ENCODE results near the gene POLR2I.
"Not testable (repeated sequence)": the region's sequence is repeated elsewhere in the genome, so short reads cannot be mapped to it uniquely, and the experiment has no call there.

POLR2I gene

DNA sequence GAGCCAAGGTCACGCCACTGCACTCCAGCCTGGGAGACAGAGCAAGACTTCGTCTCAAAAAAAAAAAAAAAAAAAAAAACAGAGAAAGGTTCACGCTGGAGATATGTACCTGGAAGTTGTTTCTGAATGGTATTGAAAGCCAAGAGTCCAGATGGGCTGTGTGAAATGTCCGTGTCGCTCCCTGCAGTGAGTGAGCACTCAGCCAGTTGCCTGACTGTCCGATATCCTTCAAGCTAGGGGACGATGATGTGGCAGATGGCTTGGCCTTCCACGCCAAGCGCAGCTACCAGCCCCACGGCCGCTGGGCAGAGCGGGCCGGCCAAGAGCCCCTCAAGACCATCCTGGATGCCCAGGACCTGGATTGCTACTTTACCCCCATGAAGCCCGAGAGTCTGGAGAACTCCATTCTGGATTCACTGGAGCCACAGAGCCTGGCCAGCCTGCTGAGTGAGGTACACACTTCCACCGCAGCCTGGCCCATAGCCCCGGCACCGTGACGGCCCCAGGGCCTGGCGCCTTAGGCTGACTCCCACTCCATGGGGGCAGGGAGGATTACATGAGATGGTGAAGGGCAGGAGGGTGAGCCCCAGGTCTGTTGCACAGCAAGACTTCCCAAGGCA is 15.4 kb downstream of the POLR2I start:
- no peak for DNase-seq

GRCh38 chr19:36097036-36097435 is 17.6 kb downstream of the POLR2I start:
- DNase-seq = no peak

DNA sequence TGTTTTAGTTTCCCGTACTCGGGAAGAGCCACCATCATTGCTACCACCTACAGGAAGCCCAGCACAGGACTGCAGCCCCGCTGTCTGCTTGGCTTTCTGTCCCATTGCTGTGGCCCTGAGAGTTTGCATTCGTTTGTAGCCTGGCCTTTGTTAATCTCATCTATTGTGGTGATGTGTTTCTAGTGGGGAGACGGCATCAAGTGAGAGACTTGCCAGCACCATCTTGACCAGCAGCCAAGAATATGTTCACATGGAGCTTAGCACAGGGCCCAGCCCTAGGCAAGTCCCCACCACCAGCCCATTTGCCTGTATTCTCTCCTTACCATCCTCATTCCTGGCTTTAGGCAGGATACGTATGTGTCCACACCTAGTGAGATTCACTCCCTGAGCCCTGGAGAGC is 21.0 kb downstream of the POLR2I start:
- no peak for DNase-seq

GRCh38 chr19:36093146-36093662 is 21.5 kb downstream of the POLR2I start:
- no peak for DNase-seq

- DNase-seq = no peak
Observed at GRCh38 chr19:36092566-36092965, 22.1 kb downstream of the POLR2I start.

- DNase-seq = no peak
Observed at GRCh38 chr19:36090910-36091695, 23.6 kb downstream of the POLR2I start.

DNA sequence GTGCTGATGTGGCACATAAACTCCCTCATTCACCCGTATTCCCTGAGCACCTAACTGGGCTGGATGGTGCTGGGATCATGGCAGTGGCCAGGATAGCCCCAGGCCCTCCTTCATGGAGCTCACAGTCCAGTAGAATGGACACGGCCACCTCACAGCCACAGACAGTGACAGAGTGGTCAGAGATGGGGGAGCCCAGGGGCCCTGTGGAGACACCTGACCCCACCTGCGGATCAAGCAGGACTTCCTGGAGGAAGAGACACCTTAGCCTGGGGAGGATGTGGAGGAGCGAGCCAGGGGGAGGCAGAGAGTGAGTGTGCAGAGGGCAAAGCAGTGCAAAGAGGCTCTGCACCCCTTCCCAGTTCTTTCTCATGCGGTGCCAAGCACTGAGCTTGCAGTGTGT is 24.8 kb downstream of the POLR2I start:
- no peak for DNase-seq

DNA sequence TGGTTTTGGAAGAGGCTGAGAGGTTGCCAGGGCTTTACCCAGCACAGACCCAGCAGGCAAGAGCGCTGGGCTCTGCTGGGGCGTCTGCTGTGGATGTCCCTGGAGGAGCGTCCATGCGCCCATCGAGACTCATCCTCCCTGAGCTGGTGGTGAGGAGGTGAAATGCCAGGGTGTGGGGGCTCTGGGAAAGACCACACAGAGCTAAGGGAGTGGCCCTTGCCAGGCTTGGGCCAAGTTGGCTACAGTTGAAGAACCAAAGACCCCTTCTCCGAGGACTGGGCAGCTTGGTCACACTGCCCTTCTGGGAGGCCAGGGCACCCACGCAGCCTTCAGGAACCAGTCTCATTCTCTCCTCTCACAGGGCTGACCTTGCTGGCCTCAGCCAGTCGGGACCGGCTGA is 28.3 kb downstream of the POLR2I start:
- DNase-seq = no peak

GRCh38 chr19:36084231-36085009 is 30.3 kb downstream of the POLR2I start:
- DNase-seq = no peak

- DNase-seq = no peak
Observed at GRCh38 chr19:36082916-36083315, 31.8 kb downstream of the POLR2I start.

DNA sequence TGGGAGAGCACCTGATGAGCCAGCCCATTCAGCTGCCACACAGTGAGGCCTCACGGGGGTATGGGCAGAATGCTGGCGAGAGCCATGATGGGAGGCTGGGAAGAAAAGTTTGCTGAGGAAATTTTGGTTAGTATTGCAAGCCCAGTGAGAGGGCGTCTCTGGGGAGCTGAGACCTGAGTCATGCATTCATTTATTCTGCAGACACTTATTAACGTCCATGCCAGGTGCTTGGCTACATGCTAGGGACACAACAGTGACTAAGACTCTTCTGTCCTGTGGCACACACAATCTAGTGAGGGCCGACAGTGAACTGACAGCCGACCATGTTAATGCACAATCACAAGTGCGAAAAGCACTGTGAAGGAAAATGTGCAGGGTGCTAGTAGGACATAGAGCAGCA is 32.8 kb downstream of the POLR2I start:
- DNase-seq = no peak

GRCh38 chr19:36081385-36081784 is 33.3 kb downstream of the POLR2I start:
- no peak for DNase-seq

DNA sequence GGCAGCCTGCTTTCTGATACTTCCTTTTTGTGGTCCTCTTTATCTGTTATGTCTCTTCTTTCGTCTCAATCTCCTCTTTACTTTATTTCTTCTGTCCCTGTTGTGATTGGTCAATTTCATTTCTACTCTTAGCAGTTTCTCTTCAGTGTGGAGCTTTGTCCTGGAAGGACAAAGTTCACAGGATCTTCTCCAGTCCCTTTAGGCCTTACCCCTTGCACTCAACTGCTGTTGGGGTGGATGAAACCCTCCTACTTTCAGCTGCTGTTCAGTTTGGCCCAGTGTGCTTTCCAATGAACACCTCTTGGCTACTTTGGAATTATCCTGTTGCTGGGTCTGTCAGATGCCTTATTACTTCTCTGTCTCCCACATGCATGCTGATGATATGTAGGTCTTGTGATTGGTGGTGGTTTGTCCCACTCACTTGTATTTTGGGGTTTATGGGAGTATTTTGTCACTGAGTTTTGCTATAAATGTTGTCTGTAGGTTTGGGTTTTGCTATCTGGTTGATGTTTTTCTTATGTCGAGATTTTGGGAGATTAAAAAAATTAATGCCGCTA is 35.2 kb downstream of the POLR2I start:
- no peak for DNase-seq

- no peak for DNase-seq
Observed at GRCh38 chr19:36073121-36073876, 41.4 kb downstream of the POLR2I start.

GRCh38 chr19:36072081-36072480 is 42.6 kb downstream of the POLR2I start:
- DNase-seq = no peak

- not testable (repeated sequence) for DNase-seq
Observed at GRCh38 chr19:36068810-36069499, 45.7 kb downstream of the POLR2I start.

DNA sequence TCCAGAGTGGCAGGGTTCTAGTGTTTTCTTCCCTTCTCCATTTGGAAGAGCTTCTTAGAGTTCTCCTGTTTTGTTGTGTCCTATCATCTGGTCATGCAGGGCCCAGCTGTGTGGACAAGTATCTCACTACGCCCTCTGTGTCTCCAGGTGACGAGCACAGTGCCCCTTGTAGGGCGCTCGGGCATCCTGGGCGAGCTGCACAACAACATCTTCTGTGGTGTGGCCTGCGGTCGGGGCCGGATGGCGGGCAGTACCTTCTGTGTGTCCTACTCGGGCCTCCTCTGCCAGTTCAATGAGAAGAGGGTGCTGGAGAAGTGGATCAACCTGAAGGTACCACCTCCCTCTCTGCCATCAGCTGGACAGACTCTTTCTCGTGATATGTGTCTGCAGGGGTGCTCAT is 47.0 kb downstream of the POLR2I start:
- no peak for DNase-seq

DNA sequence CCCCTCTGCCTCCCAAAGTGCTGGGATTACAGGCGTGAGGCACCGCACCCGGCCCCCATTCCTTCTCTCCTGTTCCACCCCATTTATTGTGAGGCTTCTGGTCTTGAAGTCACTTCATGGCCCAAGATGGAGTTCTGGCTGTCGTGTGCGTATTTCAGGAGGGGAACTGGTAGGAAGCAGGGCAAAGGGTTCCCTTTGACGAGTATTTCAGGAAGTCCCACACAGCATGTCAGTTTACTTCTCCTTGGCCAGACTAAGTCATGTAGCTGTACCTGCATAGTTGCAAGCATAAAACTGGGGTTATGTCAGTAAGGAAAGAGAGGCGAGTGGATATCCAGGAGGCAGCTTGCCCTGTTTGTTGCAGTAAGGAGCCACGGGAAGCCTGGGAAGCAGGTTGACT is 49.8 kb downstream of the POLR2I start:
- DNase-seq = no peak
